Esophagus squamous epithelium (tissue), 5 donors: ENCODE measurements around the gene GMDS. TPM values are rescaled to one million over a fixed set of nuclear protein-coding genes. Genes with fewer than 3 reads are reported as not detected.
A peak's percentile ranks its signal among the peaks of the same experiment; 100 is the strongest.

Experiments
- DNase-seq: peaks from one replicate; lab custom pipeline; 2025; lab: John Stamatoyannopoulos, UW
- H3K27ac ChIP-seq, 4 donors: fragments of 200-600 bp; sonication (generic); one replicate each; pipeline ENCODE4 v1.5.1; 2016 to 2019; ENCODE audit warnings: mild to moderate bottlenecking in 1 of 4
- H3K27me3 ChIP-seq, 4 donors: fragments of 200-600 bp; sonication (generic); 1 replicate in 3 of 4; 2 replicates in 1 of 4; pipeline versions ENCODE4 v1.5.1 to v1.6.0; 2017 to 2021; ENCODE audit warnings: antibody characterized with exemption in 1 of 4
- H3K36me3 ChIP-seq, 3 donors: fragments of 200-600 bp; sonication (generic); one replicate each; pipeline ENCODE4 v1.5.1; 2016 to 2019
- H3K4me1 ChIP-seq, 3 donors: fragments of 200-600 bp; sonication (generic); one replicate each; pipeline ENCODE4 v1.5.1; 2017 to 2019
- H3K4me3 ChIP-seq, 4 donors: fragments of 200-600 bp; sonication (generic); 1 replicate in 3 of 4; 2 replicates in 1 of 4; pipeline ENCODE4 v1.5.1; 2016 to 2019; ENCODE audit warnings: mild to moderate bottlenecking in 2 of 4, moderate library complexity in 1 of 4
- H3K9me3 ChIP-seq, 3 donors: fragments of 200-600 bp; sonication (generic); one replicate each; pipeline ENCODE4 v1.5.1; 2016 to 2019
- CTCF ChIP-seq, 6 experiments: fragments of 450-650 bp in 4 of 6; fragments of 200-600 bp in 2 of 6; sonication (generic) in 2 of 6; IDR thresholded peaks; one replicate each; pipeline ENCODE4 v1.5.1; 2016 to 2019; ENCODE audit warnings: antibody characterized with exemption in 6 of 6, mild to moderate bottlenecking in 4 of 6, moderate library complexity in 4 of 6
- POLR2A ChIP-seq, 4 donors: fragments of 450-650 bp; IDR thresholded peaks; one replicate each; pipeline ENCODE4 v1.6.1; 2017; ENCODE audit warnings: antibody characterized with exemption in 4 of 4, mild to moderate bottlenecking in 4 of 4, moderate library complexity in 3 of 4
- WGBS, 2 donors: methylation state at CpG; one replicate each; pipeline ENCODE4 v1.1.5; 2018; 5-methylcytosine and 5-hydroxymethylcytosine counted together
- intact Hi-C: fragments of 100-400 bp; cut with DNase I; formaldehyde crosslinking; loops from one replicate; pipeline ENCODE4 v1.15.0; 2022
- total RNA-seq, 4 donors: library from RNA; depleted of rRNA; stranded (reverse); fragments of >200 nt; gene quantifications; one replicate each; pipeline ENCODE4 v1.1.0, GENCODE V29; 2016
- donor health status: DM: yes; HTN: yes; CAD: no.

The GMDS gene
- total RNA-seq, 4 donors from 2014 or later = 17.9 to 58.7 (median 36.7) TPM

- TF ChIP-seq CTCF (IDR thresholded peaks at IDR 0.05) (no peak), POLR2A (IDR thresholded peaks at IDR 0.05) (no peak)
Observed at GRCh38 chr6:1619673-1620503, 625.5 kb downstream of the GMDS start.

GRCh38 chr6:1619098-1619672 lies 626.2 kb downstream of the GMDS start:
- Histone ChIP-seq H3K27ac (peak overlapping the region in 2 of 4 donors; percentile 17 to 60), H3K4me1 (peaks cover 8 to 29% (median 10%) of the 10 kb centered on the region in 3 donors), H3K36me3 (peaks cover 0 to 7% (median 0%) of the 10 kb centered on the region in 3 donors), H3K4me3 (peak overlapping the region in 2 of 4 donors; percentile 35 to 60), H3K27me3 (peaks cover 0 to 99% (median 2%) of the 10 kb centered on the region in 4 donors), H3K9me3 (no peaks in the 10 kb centered on the region)
- intact Hi-C loops = no loop called here
- no peak for DNase-seq
- 60% methylated on average over 2 of the region's 40 CpGs; no CpG with 5 or more reads in 1 of the 2 donors for WGBS, 2 donors
- TF ChIP-seq CTCF (IDR thresholded peaks at IDR 0.05) = no peak
- TF ChIP-seq POLR2A (IDR thresholded peaks at IDR 0.05) = no peak

More at GRCh38 chr6:1619673-1620503, 625.5 kb downstream of the GMDS start:
- peak overlapping the region in 3 of 4 donors; percentile 13 to 60 (median 35) for H3K4me3 ChIP-seq
- H3K27ac ChIP-seq = peak overlapping the region in 2 of 4 donors; percentile 17 to 60
- H3K27me3 ChIP-seq = peaks cover 0 to 99% (median 4%) of the 10 kb centered on the region in 4 donors
- peaks cover 0 to 7% (median 0%) of the 10 kb centered on the region in 3 donors for H3K36me3 ChIP-seq
- WGBS, 2 donors = 9% methylated on average over 8 of the region's 83 CpGs; no CpG with 5 or more reads in 1 of the 2 donors
- no peaks in the 10 kb centered on the region for H3K9me3 ChIP-seq
- DNase-seq = no peak
- peaks cover 7 to 28% (median 8%) of the 10 kb centered on the region in 3 donors for H3K4me1 ChIP-seq
- intact Hi-C loops = no loop called here

GRCh38 chr6:1618311-1619097 lies 626.9 kb downstream of the GMDS start:
- Histone ChIP-seq H3K27ac (peak overlapping the region in 1 of 4 donors; percentile 60), H3K27me3 (peaks cover 0 to 99% (median 4%) of the 10 kb centered on the region in 4 donors), H3K4me1 (peaks cover 8 to 33% (median 15%) of the 10 kb centered on the region in 3 donors), H3K9me3 (no peaks in the 10 kb centered on the region), H3K4me3 (no peak overlapping the region), H3K36me3 (peaks cover 0 to 7% (median 0%) of the 10 kb centered on the region in 3 donors)
- intact Hi-C loops = no loop called here
- 72% methylated on average over 8 to 14 of the region's 31 CpGs for WGBS, 2 donors
- TF ChIP-seq CTCF (IDR thresholded peaks at IDR 0.05) (no peak), POLR2A (IDR thresholded peaks at IDR 0.05) (no peak)
- DNase-seq = no peak

GRCh38 chr6:1617466-1618310 lies 627.7 kb downstream of the GMDS start:
- no peak overlapping the region for H3K4me3 ChIP-seq
- no peak for DNase-seq
- H3K27me3 ChIP-seq = peaks cover 0 to 99% (median 8%) of the 10 kb centered on the region in 4 donors
- intact Hi-C loops = no loop called here
- peaks cover 8 to 41% (median 15%) of the 10 kb centered on the region in 3 donors for H3K4me1 ChIP-seq
- TF ChIP-seq CTCF (IDR thresholded peaks at IDR 0.05) (no peak), POLR2A (IDR thresholded peaks at IDR 0.05) (no peak)
- H3K27ac ChIP-seq = no peak overlapping the region
- H3K36me3 ChIP-seq = peaks cover 0 to 6% (median 0%) of the 10 kb centered on the region in 3 donors
- H3K9me3 ChIP-seq = no peaks in the 10 kb centered on the region
- 79 to 81% methylated on average over 12 to 21 of the region's 21 CpGs for WGBS, 2 donors
